ENCODE data around the gene MCEMP1. TPM values are rescaled to one million over a fixed set of nuclear protein-coding genes. Genes with fewer than 3 reads are reported as not detected.

Gene MCEMP1
- total and polyA plus RNA-seq, 3 donors from 2014 or later: not detected

DNA sequence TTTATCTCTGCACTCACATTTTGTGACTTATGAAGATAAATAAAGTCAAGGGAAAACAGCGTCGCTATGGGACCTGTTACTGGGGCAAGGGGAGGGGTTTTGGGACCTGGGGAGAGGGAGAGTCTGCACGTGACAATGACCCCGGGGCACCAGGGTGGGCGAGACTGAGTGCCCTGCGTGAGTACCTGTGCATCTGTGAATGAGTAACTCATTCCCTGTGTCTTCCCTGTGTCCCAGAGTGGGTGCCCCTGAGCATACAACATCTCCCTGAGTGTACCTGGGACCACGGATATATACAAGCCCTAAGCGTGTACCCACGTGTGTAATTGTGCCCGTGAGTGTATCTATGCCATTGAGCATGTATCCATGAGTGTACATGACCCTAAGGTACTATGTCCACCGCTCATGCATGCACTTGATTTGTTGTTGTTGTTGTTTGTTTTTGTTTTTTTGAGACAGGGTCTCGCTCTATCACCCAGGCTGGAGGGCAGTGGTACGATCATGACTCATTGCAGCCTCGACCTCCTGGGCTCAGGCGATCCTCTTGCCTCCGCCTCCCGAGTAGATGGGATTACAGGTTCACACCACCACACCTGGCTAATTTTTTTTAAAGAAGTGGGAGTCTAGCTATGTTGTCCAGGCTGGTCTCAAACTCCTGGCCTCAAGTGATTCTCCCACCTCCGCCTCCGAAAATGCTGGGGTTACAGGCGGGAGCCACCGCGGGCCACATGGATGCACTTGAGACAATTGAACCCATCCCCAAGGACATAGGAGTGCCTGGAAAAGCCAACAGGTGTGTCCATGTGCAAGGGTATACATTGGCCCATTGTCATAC is 3.1 kb downstream of the MCEMP1 start:
- no peaks in the 10 kb centered on the region for H3K9me3 ChIP-seq
- H3K27me3 ChIP-seq: no peaks in the 10 kb centered on the region
- no peak overlapping the region for H3K27ac ChIP-seq
- peaks cover 11% of the 10 kb centered on the region for H3K4me1 ChIP-seq
- TF ChIP-seq POLR2A (IDR thresholded peaks at IDR 0.05): no peak
- TF ChIP-seq, protein P1, sequence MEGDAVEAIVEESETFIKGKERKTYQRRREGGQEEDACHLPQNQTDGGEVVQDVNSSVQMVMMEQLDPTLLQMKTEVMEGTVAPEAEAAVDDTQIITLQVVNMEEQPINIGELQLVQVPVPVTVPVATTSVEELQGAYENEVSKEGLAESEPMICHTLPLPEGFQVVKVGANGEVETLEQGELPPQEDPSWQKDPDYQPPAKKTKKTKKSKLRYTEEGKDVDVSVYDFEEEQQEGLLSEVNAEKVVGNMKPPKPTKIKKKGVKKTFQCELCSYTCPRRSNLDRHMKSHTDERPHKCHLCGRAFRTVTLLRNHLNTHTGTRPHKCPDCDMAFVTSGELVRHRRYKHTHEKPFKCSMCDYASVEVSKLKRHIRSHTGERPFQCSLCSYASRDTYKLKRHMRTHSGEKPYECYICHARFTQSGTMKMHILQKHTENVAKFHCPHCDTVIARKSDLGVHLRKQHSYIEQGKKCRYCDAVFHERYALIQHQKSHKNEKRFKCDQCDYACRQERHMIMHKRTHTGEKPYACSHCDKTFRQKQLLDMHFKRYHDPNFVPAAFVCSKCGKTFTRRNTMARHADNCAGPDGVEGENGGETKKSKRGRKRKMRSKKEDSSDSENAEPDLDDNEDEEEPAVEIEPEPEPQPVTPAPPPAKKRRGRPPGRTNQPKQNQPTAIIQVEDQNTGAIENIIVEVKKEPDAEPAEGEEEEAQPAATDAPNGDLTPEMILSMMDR (IDR thresholded peaks at IDR 0.05): no peak
- peak overlapping the region; percentile 98 to 100 for H3K4me3 ChIP-seq
- no peak for DNase-seq
- WGBS, 2 donors: 34 to 39% methylated on average over 22 of the region's 22 CpGs
- intact Hi-C loops (cut with DNase I; ENCODE audit: low total_unique reads): loop anchor here (10.0 kb wide), 1 partner anchor 115 kb away; no protein-coding TSS in a partner anchor
- no peaks in the 10 kb centered on the region for H3K36me3 ChIP-seq (ENCODE audit: low read depth, missing control alignments)

DNA sequence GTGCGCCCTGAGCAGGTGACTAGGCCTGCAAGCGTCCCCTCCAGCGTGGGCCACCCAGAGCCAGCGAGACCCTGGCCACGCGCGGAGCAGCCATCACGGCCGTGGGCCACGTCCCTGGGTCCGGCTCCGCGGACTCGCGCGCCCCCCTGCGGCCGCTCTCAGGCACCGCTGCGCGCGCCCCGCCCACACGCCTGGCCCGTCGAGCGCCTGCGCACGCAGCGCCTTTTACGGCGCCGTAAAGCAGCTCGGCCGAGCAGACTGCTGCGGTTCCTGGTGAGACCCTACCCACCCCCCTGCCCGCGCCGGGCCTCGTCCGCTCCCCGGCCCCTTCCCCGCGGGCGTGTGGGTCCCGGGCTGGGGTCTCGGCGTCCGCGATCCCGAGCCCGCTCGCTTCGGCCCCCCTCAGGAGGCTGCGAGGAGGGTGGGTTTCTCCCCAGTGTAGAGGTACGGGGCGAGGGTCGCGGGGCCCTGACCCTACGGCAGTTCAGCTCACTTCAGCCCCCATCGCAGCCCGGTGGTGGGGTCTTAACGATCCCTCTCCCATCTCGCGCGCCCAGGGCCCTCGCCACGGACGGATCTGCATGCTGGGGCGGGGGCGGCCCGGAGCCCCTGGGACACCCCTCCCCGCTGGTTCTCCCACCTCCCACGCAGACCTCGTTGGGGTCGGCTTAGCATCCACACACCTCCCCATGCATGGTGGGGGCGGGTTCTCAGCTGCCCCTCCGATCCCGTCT is 3.9 kb downstream of the MCEMP1 start, which contains the start of gene TRAPPC5:
TSS of gene TRAPPC5 (plus strand) at position 228 of the 734 bp plus-strand sequence. CDS start 1,421 bp downstream, outside the sequence.
- Histone ChIP-seq H3K4me3 (peak within 1 kb of the TSS; percentile 98 to 100), H3K27ac (peak within 1 kb of the TSS; percentile 86 to 88), H3K27me3 (no peaks in the 10 kb centered on the region), H3K4me1 (peaks cover 11% of the 10 kb centered on the region), H3K36me3 (ENCODE audit: low read depth, missing control alignments) (no peaks in the 10 kb centered on the region), H3K9me3 (no peaks in the 10 kb centered on the region)
- intact Hi-C loops (cut with DNase I; ENCODE audit: low total_unique reads): no loop called here
- peak; percentile 90 for DNase-seq
- 0% methylated on average over 31 to 58 of the region's 79 CpGs for WGBS, 2 donors
- TF ChIP-seq POLR2A (IDR thresholded peaks at IDR 0.05): no peak
- TF ChIP-seq, protein P1 (IDR thresholded peaks at IDR 0.05): peak; percentile 95 to 99 (median 97)

DNA sequence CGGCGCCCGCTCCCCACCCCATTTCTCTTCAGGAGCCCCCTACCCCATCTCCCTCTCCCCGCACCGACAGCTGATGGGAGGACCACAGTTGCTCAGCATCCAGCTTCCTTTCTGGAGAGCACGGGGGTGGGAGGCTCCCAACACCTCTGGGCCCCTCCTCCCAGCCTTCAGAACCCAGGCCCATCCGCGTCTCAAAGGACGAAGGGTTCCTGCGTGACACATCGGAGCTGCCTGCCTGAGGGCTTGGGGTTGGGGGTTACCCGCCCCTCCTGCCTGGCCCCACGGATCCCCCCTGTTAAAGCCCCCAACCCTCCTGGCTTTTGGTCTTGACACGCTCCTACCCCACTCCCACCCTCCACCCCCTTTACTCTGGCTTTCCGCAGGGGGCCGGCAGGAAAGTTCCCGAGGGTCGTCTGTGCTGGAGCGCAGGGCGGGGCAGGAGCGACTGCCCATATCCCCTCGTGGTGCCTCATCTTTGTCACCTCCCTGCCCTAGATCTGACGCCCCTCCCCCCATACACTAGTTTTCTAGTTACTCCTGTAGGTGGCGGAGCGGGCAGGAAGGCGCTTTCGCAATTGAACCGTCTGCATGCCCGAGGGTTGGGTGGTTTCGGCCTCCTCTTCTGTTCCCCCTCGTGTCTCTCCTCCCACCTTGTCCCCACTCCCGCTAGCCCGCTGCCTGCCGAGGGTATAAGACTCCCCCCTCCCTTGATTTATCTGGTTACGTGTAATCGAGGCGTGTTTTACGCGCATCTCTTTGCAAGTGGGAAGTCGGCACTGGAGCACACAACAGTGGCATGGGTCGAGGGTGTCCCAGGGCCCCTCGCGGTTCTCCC is 4.7 kb downstream of the MCEMP1 start:
- DNase-seq: peak; percentile 86
- 3 to 4% methylated on average over 42 to 43 of the region's 43 CpGs for WGBS, 2 donors
- Histone ChIP-seq H3K4me1 (peaks cover 11% of the 10 kb centered on the region), H3K4me3 (peak overlapping the region; percentile 98 to 100), H3K27me3 (no peaks in the 10 kb centered on the region), H3K27ac (peak overlapping the region; percentile 86 to 88), H3K9me3 (no peaks in the 10 kb centered on the region), H3K36me3 (ENCODE audit: low read depth, missing control alignments) (no peaks in the 10 kb centered on the region)
- intact Hi-C loops (cut with DNase I; ENCODE audit: low total_unique reads): no loop called here
- TF ChIP-seq POLR2A (IDR thresholded peaks at IDR 0.05): no peak
- TF ChIP-seq, protein P1 (IDR thresholded peaks at IDR 0.05): peak; percentile 32 to 53 (median 37)

DNA sequence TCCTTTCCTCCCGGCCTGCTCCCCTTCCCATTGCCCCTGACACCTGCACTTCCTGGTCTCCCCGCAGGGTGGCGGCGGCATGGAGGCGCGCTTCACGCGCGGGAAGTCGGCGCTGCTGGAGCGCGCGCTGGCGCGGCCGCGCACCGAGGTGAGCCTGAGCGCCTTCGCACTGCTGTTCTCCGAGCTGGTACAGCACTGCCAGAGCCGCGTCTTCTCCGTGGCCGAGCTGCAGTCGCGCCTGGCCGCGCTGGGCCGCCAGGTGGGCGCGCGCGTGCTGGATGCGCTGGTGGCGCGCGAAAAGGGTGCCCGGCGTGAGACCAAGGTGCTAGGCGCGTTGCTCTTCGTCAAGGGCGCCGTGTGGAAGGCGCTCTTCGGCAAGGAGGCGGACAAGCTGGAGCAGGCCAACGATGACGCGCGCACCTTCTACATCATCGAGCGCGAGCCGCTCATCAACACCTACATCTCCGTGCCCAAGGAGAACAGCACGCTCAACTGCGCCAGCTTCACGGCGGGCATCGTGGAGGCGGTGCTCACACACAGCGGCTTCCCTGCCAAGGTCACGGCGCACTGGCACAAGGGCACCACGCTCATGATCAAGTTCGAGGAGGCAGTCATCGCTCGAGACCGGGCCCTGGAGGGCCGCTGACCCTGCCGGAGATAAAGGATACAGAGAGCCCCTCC is 5.4 kb downstream of the MCEMP1 start:
- 56 to 67% methylated on average over 68 to 74 of the region's 74 CpGs for WGBS, 2 donors
- intact Hi-C loops (cut with DNase I; ENCODE audit: low total_unique reads): no loop called here

More for the DNA sequence above, 5.4 kb downstream of the MCEMP1 start:
- DNase-seq: no peak
- Histone ChIP-seq H3K27me3 (no peaks in the 10 kb centered on the region), H3K36me3 (ENCODE audit: low read depth, missing control alignments) (no peaks in the 10 kb centered on the region), H3K4me1 (peaks cover 11% of the 10 kb centered on the region), H3K4me3 (peak overlapping the region; percentile 98 to 100), H3K27ac (no peak overlapping the region), H3K9me3 (no peaks in the 10 kb centered on the region)
- TF ChIP-seq POLR2A (IDR thresholded peaks at IDR 0.05): no peak
- TF ChIP-seq, protein P1 (IDR thresholded peaks at IDR 0.05): peak in 1 of 3 experiments; percentile 29
